Prostate gland (tissue), 2 donors: ENCODE measurements around the gene FBXO45. TPM values are rescaled to one million over a fixed set of nuclear protein-coding genes. Genes with fewer than 3 reads are reported as not detected.

Source experiments
- DNase-seq: peaks from one replicate; pipeline ENCODE4 v3.0.0-alpha.2; 2019; ENCODE audit warnings: low spot score
- H3K27ac ChIP-seq, 2 donors: fragments of 200-600 bp; sonication (generic); 2 replicates each; pipeline ENCODE4 v1.5.1; 2017 to 2019
- H3K27me3 ChIP-seq: fragments of 200-600 bp; sonication (generic); replicated peaks from 2 replicates; pipeline ENCODE4 v1.5.1; 2019; ENCODE audit not compliant: insufficient read depth
- H3K36me3 ChIP-seq, 2 donors: fragments of 200-600 bp; sonication (generic); 1 replicate in 1 of 2; 2 replicates in 1 of 2; pipeline versions ENCODE4 v1.5.1 to v1.8.1; 2017 to 2019
- H3K4me1 ChIP-seq: fragments of 200-600 bp; sonication (generic); replicated peaks from 2 replicates; pipeline ENCODE4 v1.5.1; 2019
- H3K4me3 ChIP-seq, 2 donors: fragments of 200-600 bp; sonication (generic); 2 replicates each; pipeline ENCODE4 v1.5.1; 2017 to 2019
- H3K9me3 ChIP-seq: fragments of 200-600 bp; sonication (generic); 2 replicates; pipeline ENCODE4 v1.5.1; 2017
- POLR2A ChIP-seq: fragments of 450-650 bp; IDR thresholded peaks from one replicate; pipeline ENCODE4 v1.6.1; 2016; ENCODE audit warnings: antibody characterized with exemption, mild to moderate bottlenecking
- POLR2AphosphoS5 ChIP-seq: sonication (generic); formaldehyde crosslinking; IDR thresholded peaks from one replicate; pipeline ENCODE4 v1.6.1; 2017; ENCODE audit warnings: antibody characterized with exemption
- WGBS: methylation state at CpG from one replicate; pipeline ENCODE4 v1.1.5; 2018; 5-methylcytosine and 5-hydroxymethylcytosine counted together
- intact Hi-C: fragments of 100-400 bp; cut with DNase I; formaldehyde crosslinking; loops from one replicate; pipeline ENCODE4 v1.14.2; 2022
- total RNA-seq, 2 donors: library from RNA; depleted of rRNA; stranded (reverse); fragments of >200 nt; gene quantifications; one replicate each; pipeline ENCODE4 v1.1.0, GENCODE V29; 2016
- TF ChIP-seq, protein P1 (sequence below), 4 experiments: fragments of 200-600 bp in 2 of 4; fragments of 450-650 bp in 2 of 4; sonication (generic) in 2 of 4; IDR thresholded peaks; 1 replicate in 3 of 4; 2 replicates in 1 of 4; pipeline ENCODE4 v1.5.1; 2016 to 2019; ENCODE audit warnings: antibody characterized with exemption in 4 of 4, mild to moderate bottlenecking in 2 of 4, moderate library complexity in 2 of 4

FBXO45 gene
- total RNA-seq, 2 donors from 2014 or later: 5.7 to 6.1 TPM

GRCh38 chr3:196552253-196552652, 16.2 kb upstream of the FBXO45 start:
- intact Hi-C loops: no loop called here
- no peak for DNase-seq

DNA sequence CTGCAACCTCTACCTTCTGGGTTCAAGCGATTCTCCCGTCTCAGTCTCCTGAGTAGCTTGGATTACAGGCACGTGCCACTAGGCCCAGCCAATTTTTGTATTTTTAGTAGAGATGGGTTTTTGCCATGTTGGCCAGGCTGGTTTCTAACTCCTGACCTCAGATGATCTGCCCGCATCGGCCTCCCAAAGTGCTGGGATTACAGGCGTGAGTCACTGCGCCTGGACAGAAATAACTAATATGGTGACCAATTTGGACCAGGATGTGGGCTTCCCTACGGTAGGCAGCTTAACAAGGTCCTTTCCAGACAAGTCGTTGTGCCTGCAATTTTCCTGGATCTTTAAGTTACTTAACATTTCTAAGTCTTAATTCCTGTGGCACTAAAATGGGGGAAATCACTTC, 14.9 kb upstream of the FBXO45 start:
- Histone ChIP-seq H3K27me3 (no peaks in the 10 kb centered on the region), H3K27ac (no peak overlapping the region), H3K4me1 (no peaks in the 10 kb centered on the region), H3K36me3 (no peaks in the 10 kb centered on the region), H3K9me3 (no peaks in the 10 kb centered on the region), H3K4me3 (no peak overlapping the region)
- intact Hi-C loops: no loop called here
- TF ChIP-seq POLR2AphosphoS5 (no peak), POLR2A (no peak)
- TF ChIP-seq, protein P1, sequence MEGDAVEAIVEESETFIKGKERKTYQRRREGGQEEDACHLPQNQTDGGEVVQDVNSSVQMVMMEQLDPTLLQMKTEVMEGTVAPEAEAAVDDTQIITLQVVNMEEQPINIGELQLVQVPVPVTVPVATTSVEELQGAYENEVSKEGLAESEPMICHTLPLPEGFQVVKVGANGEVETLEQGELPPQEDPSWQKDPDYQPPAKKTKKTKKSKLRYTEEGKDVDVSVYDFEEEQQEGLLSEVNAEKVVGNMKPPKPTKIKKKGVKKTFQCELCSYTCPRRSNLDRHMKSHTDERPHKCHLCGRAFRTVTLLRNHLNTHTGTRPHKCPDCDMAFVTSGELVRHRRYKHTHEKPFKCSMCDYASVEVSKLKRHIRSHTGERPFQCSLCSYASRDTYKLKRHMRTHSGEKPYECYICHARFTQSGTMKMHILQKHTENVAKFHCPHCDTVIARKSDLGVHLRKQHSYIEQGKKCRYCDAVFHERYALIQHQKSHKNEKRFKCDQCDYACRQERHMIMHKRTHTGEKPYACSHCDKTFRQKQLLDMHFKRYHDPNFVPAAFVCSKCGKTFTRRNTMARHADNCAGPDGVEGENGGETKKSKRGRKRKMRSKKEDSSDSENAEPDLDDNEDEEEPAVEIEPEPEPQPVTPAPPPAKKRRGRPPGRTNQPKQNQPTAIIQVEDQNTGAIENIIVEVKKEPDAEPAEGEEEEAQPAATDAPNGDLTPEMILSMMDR (IDR thresholded peaks at IDR 0.05): no peak
- 91% methylated on average over 9 of the region's 9 CpGs for WGBS
- DNase-seq: no peak

More at GRCh38 chr3:196552253-196552652, 16.2 kb upstream of the FBXO45 start:
- WGBS: 97% methylated on average over 5 of the region's 5 CpGs
- no peaks in the 10 kb centered on the region for H3K36me3 ChIP-seq
- H3K9me3 ChIP-seq: no peaks in the 10 kb centered on the region
- TF ChIP-seq POLR2AphosphoS5 (no peak), POLR2A (no peak)
- no peak overlapping the region for H3K4me3 ChIP-seq
- H3K27ac ChIP-seq: no peak overlapping the region
- H3K27me3 ChIP-seq: no peaks in the 10 kb centered on the region
- no peaks in the 10 kb centered on the region for H3K4me1 ChIP-seq

- H3K27ac ChIP-seq: no peak overlapping the region
- no peaks in the 10 kb centered on the region for H3K4me1 ChIP-seq
- H3K27me3 ChIP-seq: no peaks in the 10 kb centered on the region
- intact Hi-C loops: no loop called here
- H3K36me3 ChIP-seq: no peaks in the 10 kb centered on the region
- DNase-seq: no peak
- H3K9me3 ChIP-seq: no peaks in the 10 kb centered on the region
- WGBS: 81% methylated on average over 3 of the region's 3 CpGs
- no peak overlapping the region for H3K4me3 ChIP-seq
- TF ChIP-seq POLR2A (no peak), POLR2AphosphoS5 (no peak)
- TF ChIP-seq, protein P1 (IDR thresholded peaks at IDR 0.05): no peak
These were observed 14.3 kb upstream of the FBXO45 start for GRCh38 chr3:196554205-196554604.

DNA sequence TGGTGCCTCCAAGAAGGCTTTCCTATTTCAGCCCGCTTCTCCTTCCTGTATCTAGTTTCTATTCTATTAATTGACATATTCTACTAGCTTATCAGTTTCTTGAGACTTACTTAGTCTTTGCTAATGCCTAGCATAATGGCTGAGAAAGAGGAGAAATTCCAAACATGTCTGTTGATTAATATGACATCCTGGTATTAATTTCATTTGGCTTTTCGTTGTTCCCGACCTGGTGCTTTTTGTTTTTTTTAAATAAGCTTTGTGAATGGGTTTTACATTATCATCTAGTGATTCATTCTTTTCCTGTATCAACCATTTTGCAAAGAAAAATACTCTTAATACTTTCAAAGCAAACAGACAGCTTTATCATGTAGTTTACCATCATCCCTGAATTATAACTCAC, 13.2 kb upstream of the FBXO45 start:
- no peak overlapping the region for H3K4me3 ChIP-seq
- TF ChIP-seq, protein P1 (IDR thresholded peaks at IDR 0.05): no peak
- TF ChIP-seq POLR2AphosphoS5: no peak
- no peak for TF ChIP-seq POLR2A
- H3K27me3 ChIP-seq: no peaks in the 10 kb centered on the region
- no peaks in the 10 kb centered on the region for H3K4me1 ChIP-seq
- intact Hi-C loops: no loop called here
- no peak overlapping the region for H3K27ac ChIP-seq
- no peak for DNase-seq
- H3K36me3 ChIP-seq: no peaks in the 10 kb centered on the region
- H3K9me3 ChIP-seq: no peaks in the 10 kb centered on the region
- WGBS: 87% methylated on average over 3 of the region's 3 CpGs

DNA sequence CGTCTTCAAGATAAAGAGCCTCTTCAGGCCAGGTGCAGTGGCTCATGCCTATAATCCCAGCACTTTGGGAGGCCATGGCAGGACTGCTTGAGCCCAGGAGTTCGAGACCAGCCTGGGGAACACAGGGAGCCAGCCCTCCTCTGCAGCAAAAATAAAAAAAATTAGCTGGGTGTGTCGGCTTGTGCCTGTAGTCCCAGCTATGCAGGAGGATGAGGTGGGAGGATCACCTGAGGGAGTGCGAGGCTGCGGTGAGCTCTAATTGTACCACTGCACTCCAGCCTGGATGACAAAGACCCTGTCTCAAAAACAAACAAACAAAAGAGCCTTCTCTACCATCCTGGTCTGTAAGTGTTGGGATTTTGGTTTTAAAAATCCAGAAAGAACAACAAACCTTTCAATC, 11.2 kb upstream of the FBXO45 start:
- H3K27me3 ChIP-seq: no peaks in the 10 kb centered on the region
- DNase-seq: no peak
- WGBS: 76% methylated on average over 5 of the region's 5 CpGs
- no peak overlapping the region for H3K4me3 ChIP-seq
- H3K36me3 ChIP-seq: no peaks in the 10 kb centered on the region
- H3K4me1 ChIP-seq: no peaks in the 10 kb centered on the region
- TF ChIP-seq, protein P1 (IDR thresholded peaks at IDR 0.05): no peak
- TF ChIP-seq POLR2A (no peak), POLR2AphosphoS5 (no peak)
- intact Hi-C loops: no loop called here
- no peak overlapping the region for H3K27ac ChIP-seq
- H3K9me3 ChIP-seq: no peaks in the 10 kb centered on the region
